ENCODE data around the gene THOC2.
"Not testable (repeated sequence)": the region's sequence is repeated elsewhere in the genome, so short reads cannot be mapped to it uniquely, and the experiment has no call there.

THOC2 gene

GRCh38 chrX:123734079-123734478 lies 1.2 kb upstream of the THOC2 start:
- not testable (repeated sequence) for H3K36me3 ChIP-seq (ENCODE audit: control insufficient read depth in 2 of 2, insufficient read depth in 2 of 2, low read length in 2 of 2); H3K4me3 ChIP-seq (ENCODE audit: low read length in 2 of 2); H3K9ac ChIP-seq (ENCODE audit: low read length in 2 of 2); H3K27me3 ChIP-seq (ENCODE audit: control insufficient read depth in 1 of 2, insufficient read depth in 2 of 2, low read length in 2 of 2); H3K27ac ChIP-seq (ENCODE audit: low read length); H3K9me3 ChIP-seq (ENCODE audit: control insufficient read depth in 2 of 2, low read length in 2 of 2); H3K4me1 ChIP-seq (ENCODE audit: control insufficient read depth, insufficient read depth, low read length)

DNA sequence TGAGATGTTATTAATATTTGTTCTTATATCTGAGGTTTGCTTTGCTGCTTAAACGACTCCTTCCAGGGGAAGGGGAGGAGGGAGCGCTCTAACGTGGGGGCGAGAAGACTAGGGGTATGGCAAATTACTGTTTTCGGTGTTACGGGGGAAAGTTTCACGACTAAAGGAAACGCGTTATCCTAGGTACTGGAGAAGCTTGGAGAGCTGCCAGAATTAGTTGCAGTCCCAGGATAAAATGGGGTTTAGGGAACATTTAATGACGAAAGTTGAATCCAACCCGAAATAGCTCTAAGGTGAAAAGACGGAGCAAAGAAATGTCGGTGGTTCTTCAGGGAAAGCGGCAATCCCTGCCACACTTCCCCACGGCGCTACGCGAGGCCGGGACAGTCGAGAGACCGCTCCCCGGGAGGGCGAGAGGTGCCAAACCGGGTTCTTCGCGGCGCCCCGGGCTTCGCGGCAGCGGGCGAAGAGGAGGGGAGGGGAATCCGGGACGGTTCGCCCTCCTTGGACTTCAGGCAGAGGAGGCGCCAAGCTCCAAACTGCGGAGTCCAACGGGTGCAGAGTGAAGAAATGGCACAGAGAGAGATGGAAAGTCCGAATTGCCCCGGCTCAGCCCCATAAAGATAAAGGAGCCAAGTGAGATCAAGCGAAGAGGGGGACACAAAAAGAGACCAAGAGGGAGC lies 724 bp downstream of the THOC2 start:
- Histone ChIP-seq H3K27ac (ENCODE audit: low read length) (peak overlapping the region; percentile 66), H3K4me3 (ENCODE audit: low read length in 2 of 2) (peak overlapping the region; percentile 75 to 81), H3K9ac (ENCODE audit: low read length in 2 of 2) (peak overlapping the region; percentile 74 to 83), H3K4me1 (ENCODE audit: control insufficient read depth, insufficient read depth, low read length) (peaks cover 3% of the 10 kb centered on the region), H3K9me3 (ENCODE audit: control insufficient read depth in 2 of 2, low read length in 2 of 2) (no peaks in the 10 kb centered on the region), H3K27me3 (ENCODE audit: control insufficient read depth in 1 of 2, insufficient read depth in 2 of 2, low read length in 2 of 2) (no peaks in the 10 kb centered on the region), H3K36me3 (ENCODE audit: control insufficient read depth in 2 of 2, insufficient read depth in 2 of 2, low read length in 2 of 2) (no peaks in the 10 kb centered on the region)

DNA sequence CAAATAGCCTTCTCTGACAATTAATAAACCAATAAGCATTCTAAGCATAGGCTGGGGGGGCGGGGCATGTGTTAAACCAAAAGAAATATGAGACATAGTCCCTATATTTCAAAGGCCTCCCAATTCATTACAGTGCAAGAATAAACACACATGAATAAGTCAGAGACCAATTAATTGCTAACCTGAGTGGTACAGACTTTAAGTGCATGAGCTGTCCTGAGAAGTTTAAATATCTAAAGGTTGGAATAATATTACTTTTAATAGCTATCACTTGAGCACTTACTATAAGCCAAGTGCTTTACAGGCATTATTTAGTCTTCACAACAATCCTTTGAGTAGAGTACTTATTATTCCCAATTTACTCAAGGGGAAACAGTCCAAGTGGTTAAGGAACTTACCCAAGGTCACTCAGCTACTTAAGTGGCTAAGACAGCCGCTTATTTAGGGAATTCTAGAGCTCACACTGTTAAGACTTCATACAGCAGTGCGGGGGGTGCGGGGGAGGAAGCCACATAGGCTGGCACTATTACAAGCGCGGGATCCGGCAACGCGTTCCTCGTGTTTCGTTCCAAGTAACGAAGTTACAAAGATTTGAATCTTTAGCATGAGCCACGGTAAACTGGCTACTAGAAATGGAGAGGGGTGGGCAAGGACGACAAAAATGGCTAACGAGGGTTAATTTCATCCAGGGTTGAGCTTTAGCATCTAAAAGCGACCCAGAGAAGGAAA lies 1.4 kb downstream of the THOC2 start:
- Histone ChIP-seq H3K9ac (ENCODE audit: low read length in 2 of 2) (peak overlapping the region; percentile 74 to 83), H3K36me3 (ENCODE audit: control insufficient read depth in 2 of 2, insufficient read depth in 2 of 2, low read length in 2 of 2) (no peaks in the 10 kb centered on the region), H3K4me3 (ENCODE audit: low read length in 2 of 2) (peak overlapping the region; percentile 75 to 81), H3K9me3 (ENCODE audit: control insufficient read depth in 2 of 2, low read length in 2 of 2) (no peaks in the 10 kb centered on the region), H3K27ac (ENCODE audit: low read length) (peak overlapping the region; percentile 66), H3K4me1 (ENCODE audit: control insufficient read depth, insufficient read depth, low read length) (peaks cover 3% of the 10 kb centered on the region), H3K27me3 (ENCODE audit: control insufficient read depth in 1 of 2, insufficient read depth in 2 of 2, low read length in 2 of 2) (no peaks in the 10 kb centered on the region)

- Histone ChIP-seq H3K4me1 (ENCODE audit: control insufficient read depth, insufficient read depth, low read length) (peaks cover 3% of the 10 kb centered on the region), H3K27me3 (ENCODE audit: control insufficient read depth in 1 of 2, insufficient read depth in 2 of 2, low read length in 2 of 2) (no peaks in the 10 kb centered on the region), H3K4me3 (ENCODE audit: low read length in 2 of 2) (no peak overlapping the region), H3K9ac (ENCODE audit: low read length in 2 of 2) (no peak overlapping the region), H3K9me3 (ENCODE audit: control insufficient read depth in 2 of 2, low read length in 2 of 2) (no peaks in the 10 kb centered on the region), H3K27ac (ENCODE audit: low read length) (no peak overlapping the region), H3K36me3 (ENCODE audit: control insufficient read depth in 2 of 2, insufficient read depth in 2 of 2, low read length in 2 of 2) (no peaks in the 10 kb centered on the region)
Observed at GRCh38 chrX:123728554-123728953, 4.3 kb downstream of the THOC2 start.

DNA sequence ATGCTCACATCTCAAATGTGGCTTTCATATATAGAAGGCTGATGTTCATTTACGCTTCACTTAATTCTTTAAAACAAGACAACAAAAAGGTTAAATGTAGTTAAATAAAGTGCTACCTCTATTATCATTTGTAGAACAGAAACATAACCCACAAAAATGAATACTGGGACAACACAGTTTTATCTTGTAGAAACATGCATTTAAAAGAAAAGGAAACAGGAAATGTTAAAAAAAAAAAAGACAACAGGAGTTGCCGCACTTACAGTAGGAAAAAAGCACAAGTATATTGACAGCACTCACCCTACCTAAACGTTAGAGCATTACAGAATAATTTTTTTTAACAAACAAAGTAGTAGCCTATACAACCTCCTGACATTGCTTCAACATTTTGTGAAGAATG lies 4.8 kb downstream of the THOC2 start:
- no peaks in the 10 kb centered on the region for H3K27me3 ChIP-seq (ENCODE audit: control insufficient read depth in 1 of 2, insufficient read depth in 2 of 2, low read length in 2 of 2)
- H3K4me1 ChIP-seq (ENCODE audit: control insufficient read depth, insufficient read depth, low read length): peaks cover 3% of the 10 kb centered on the region

GRCh38 chrX:123722193-123722592 lies 10.7 kb downstream of the THOC2 start:
- H3K36me3 ChIP-seq (ENCODE audit: control insufficient read depth in 2 of 2, insufficient read depth in 2 of 2, low read length in 2 of 2); H3K4me1 ChIP-seq (ENCODE audit: control insufficient read depth, insufficient read depth, low read length); H3K27me3 ChIP-seq (ENCODE audit: control insufficient read depth in 1 of 2, insufficient read depth in 2 of 2, low read length in 2 of 2); H3K9me3 ChIP-seq (ENCODE audit: control insufficient read depth in 2 of 2, low read length in 2 of 2); H3K4me3 ChIP-seq (ENCODE audit: low read length in 2 of 2); H3K9ac ChIP-seq (ENCODE audit: low read length in 2 of 2); H3K27ac ChIP-seq (ENCODE audit: low read length): not testable (repeated sequence)

More for the DNA sequence above, 4.8 kb downstream of the THOC2 start:
- Histone ChIP-seq H3K36me3 (ENCODE audit: control insufficient read depth in 2 of 2, insufficient read depth in 2 of 2, low read length in 2 of 2) (no peaks in the 10 kb centered on the region), H3K9ac (ENCODE audit: low read length in 2 of 2) (no peak overlapping the region), H3K9me3 (ENCODE audit: control insufficient read depth in 2 of 2, low read length in 2 of 2) (no peaks in the 10 kb centered on the region), H3K4me3 (ENCODE audit: low read length in 2 of 2) (no peak overlapping the region), H3K27ac (ENCODE audit: low read length) (no peak overlapping the region)

DNA sequence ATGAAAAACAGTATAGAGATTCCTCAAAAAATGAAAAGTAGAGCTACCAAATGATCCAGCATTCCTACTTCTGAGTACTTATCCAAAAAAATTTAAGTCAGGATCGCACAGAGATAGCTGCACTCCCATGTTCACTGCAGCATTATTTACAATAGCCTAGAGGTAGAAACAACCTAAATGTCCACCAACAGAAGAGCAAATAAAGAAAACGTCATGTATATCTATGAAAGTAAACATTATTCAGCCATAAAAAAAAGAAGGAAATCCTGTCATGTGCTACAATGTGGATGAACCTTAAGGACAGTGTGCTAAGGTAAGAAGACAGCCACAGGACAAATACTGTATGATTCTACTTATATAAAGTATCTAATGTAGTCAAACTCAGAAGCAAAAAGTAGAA lies 12.4 kb downstream of the THOC2 start:
- Histone ChIP-seq H3K4me1 (ENCODE audit: control insufficient read depth, insufficient read depth, low read length) (no peaks in the 10 kb centered on the region), H3K9me3 (ENCODE audit: control insufficient read depth in 2 of 2, low read length in 2 of 2) (no peaks in the 10 kb centered on the region), H3K4me3 (ENCODE audit: low read length in 2 of 2) (no peak overlapping the region), H3K27me3 (ENCODE audit: control insufficient read depth in 1 of 2, insufficient read depth in 2 of 2, low read length in 2 of 2) (no peaks in the 10 kb centered on the region), H3K27ac (ENCODE audit: low read length) (no peak overlapping the region), H3K36me3 (ENCODE audit: control insufficient read depth in 2 of 2, insufficient read depth in 2 of 2, low read length in 2 of 2) (no peaks in the 10 kb centered on the region), H3K9ac (ENCODE audit: low read length in 2 of 2) (no peak overlapping the region)

- Histone ChIP-seq H3K9me3 (ENCODE audit: control insufficient read depth in 2 of 2, low read length in 2 of 2) (no peaks in the 10 kb centered on the region), H3K9ac (ENCODE audit: low read length in 2 of 2) (no peak overlapping the region), H3K27ac (ENCODE audit: low read length) (no peak overlapping the region), H3K36me3 (ENCODE audit: control insufficient read depth in 2 of 2, insufficient read depth in 2 of 2, low read length in 2 of 2) (peaks cover 0 to 2% of the 10 kb centered on the region in 2 donors), H3K4me3 (ENCODE audit: low read length in 2 of 2) (no peak overlapping the region), H3K4me1 (ENCODE audit: control insufficient read depth, insufficient read depth, low read length) (no peaks in the 10 kb centered on the region), H3K27me3 (ENCODE audit: control insufficient read depth in 1 of 2, insufficient read depth in 2 of 2, low read length in 2 of 2) (no peaks in the 10 kb centered on the region)
Observed at GRCh38 chrX:123713841-123714240, 19.0 kb downstream of the THOC2 start.

GRCh38 chrX:123713434-123713833 lies 19.4 kb downstream of the THOC2 start:
- Histone ChIP-seq H3K9ac (ENCODE audit: low read length in 2 of 2) (no peak overlapping the region), H3K27me3 (ENCODE audit: control insufficient read depth in 1 of 2, insufficient read depth in 2 of 2, low read length in 2 of 2) (no peaks in the 10 kb centered on the region), H3K27ac (ENCODE audit: low read length) (no peak overlapping the region), H3K4me3 (ENCODE audit: low read length in 2 of 2) (no peak overlapping the region), H3K4me1 (ENCODE audit: control insufficient read depth, insufficient read depth, low read length) (no peaks in the 10 kb centered on the region), H3K36me3 (ENCODE audit: control insufficient read depth in 2 of 2, insufficient read depth in 2 of 2, low read length in 2 of 2) (peaks cover 0 to 2% of the 10 kb centered on the region in 2 donors), H3K9me3 (ENCODE audit: control insufficient read depth in 2 of 2, low read length in 2 of 2) (no peaks in the 10 kb centered on the region)

DNA sequence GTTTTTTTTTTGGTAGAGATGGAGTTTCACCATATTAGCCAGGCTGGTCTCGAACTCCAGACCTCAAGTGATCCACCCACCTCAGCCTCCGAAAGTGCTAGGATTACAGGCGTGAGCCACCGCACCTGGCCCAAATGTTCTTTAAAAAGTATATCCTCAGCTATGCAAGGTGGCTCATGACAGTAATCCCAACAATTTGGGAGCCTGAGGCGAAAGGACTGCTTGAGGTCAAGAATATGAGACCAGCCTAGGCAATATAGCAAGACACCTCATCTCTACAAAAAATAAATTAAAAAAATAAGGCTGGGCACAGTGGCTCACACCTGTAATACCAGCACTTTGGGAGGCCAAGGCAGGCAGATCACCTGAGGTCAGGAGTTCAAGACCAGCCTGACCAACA lies 21.7 kb downstream of the THOC2 start:
- H3K4me1 ChIP-seq (ENCODE audit: control insufficient read depth, insufficient read depth, low read length); H3K4me3 ChIP-seq (ENCODE audit: low read length in 2 of 2); H3K27ac ChIP-seq (ENCODE audit: low read length); H3K9ac ChIP-seq (ENCODE audit: low read length in 2 of 2); H3K27me3 ChIP-seq (ENCODE audit: control insufficient read depth in 1 of 2, insufficient read depth in 2 of 2, low read length in 2 of 2); H3K9me3 ChIP-seq (ENCODE audit: control insufficient read depth in 2 of 2, low read length in 2 of 2); H3K36me3 ChIP-seq (ENCODE audit: control insufficient read depth in 2 of 2, insufficient read depth in 2 of 2, low read length in 2 of 2): not testable (repeated sequence)

- H3K9ac ChIP-seq (ENCODE audit: low read length in 2 of 2): no peak overlapping the region
- H3K27me3 ChIP-seq (ENCODE audit: control insufficient read depth in 1 of 2, insufficient read depth in 2 of 2, low read length in 2 of 2): no peaks in the 10 kb centered on the region
- no peak overlapping the region for H3K4me3 ChIP-seq (ENCODE audit: low read length in 2 of 2)
- no peak overlapping the region for H3K27ac ChIP-seq (ENCODE audit: low read length)
- no peaks in the 10 kb centered on the region for H3K4me1 ChIP-seq (ENCODE audit: control insufficient read depth, insufficient read depth, low read length)
- H3K9me3 ChIP-seq (ENCODE audit: control insufficient read depth in 2 of 2, low read length in 2 of 2): no peaks in the 10 kb centered on the region
- no peaks in the 10 kb centered on the region for H3K36me3 ChIP-seq (ENCODE audit: control insufficient read depth in 2 of 2, insufficient read depth in 2 of 2, low read length in 2 of 2)
Observed at GRCh38 chrX:123704781-123705180, 28.1 kb downstream of the THOC2 start.

Data from stomach smooth muscle (tissue), 2 donors.